HEK293 (cell line): ENCODE data around the gene TRIM7.

Experiments used
- CTCF ChIA-PET: fragments of 350-600 bp; formaldehyde crosslinking; extraction: SDS; loops from one replicate; lab custom pipeline; 2021; ENCODE audit warnings: antibody characterized with exemption; lab: Yijun Ruan, JAX
- POLR2A ChIA-PET: fragments of 300-600 bp; formaldehyde crosslinking; extraction: SDS; loops from one replicate; lab custom pipeline; 2020; ENCODE audit warnings: antibody characterized with exemption, inconsistent platforms; lab: Yijun Ruan, JAX
- H3K27ac ChIP-seq: fragments of 200-500 bp; sonication (Bioruptor generic); 2 replicates; pipeline ENCODE4 v1.5.1; 2014; ENCODE audit warnings: low read depth, low read length, control low read depth, inconsistent platforms; ENCODE audit errors: extremely low read depth
- H3K36me3 ChIP-seq, 2 experiments: fragments of 200-500 bp in 1 of 2; sonication (Bioruptor generic) in 1 of 2; 1 replicate in 1 of 2; 2 replicates in 1 of 2; pipeline ENCODE4 v1.5.1; 2014 to 2017; ENCODE audit warnings: inconsistent platforms in 2 of 2, low read length in 2 of 2; ENCODE audit not compliant: control insufficient read depth in 2 of 2, insufficient read depth in 1 of 2
- H3K4me1 ChIP-seq: fragments of 200-500 bp; sonication (Bioruptor generic); 2 replicates; pipeline ENCODE4 v1.5.1; 2014; ENCODE audit warnings: mild to moderate bottlenecking, low read length, inconsistent platforms; ENCODE audit not compliant: control insufficient read depth, insufficient read depth
- H3K4me3 ChIP-seq: 2 replicates; pipeline ENCODE4 v1.5.1; 2011; ENCODE audit warnings: low read depth, mild to moderate bottlenecking, control low read depth, low read length, moderate library complexity
- H3K9me3 ChIP-seq: fragments of 200-500 bp; sonication (Bioruptor generic); 2 replicates; pipeline ENCODE4 v1.5.1; 2014; ENCODE audit warnings: low read depth, low read length, inconsistent platforms; ENCODE audit not compliant: control insufficient read depth, insufficient read depth
- BCL11A ChIP-seq: fragments of 450-650 bp; formaldehyde crosslinking; IDR thresholded peaks from 2 replicates; pipeline ENCODE4 v1.5.1; 2016; ENCODE audit warnings: low read depth, missing biosample characterization, missing genetic modification characterization
- BCL11B ChIP-seq: fragments of 450-650 bp; formaldehyde crosslinking; IDR thresholded peaks from 2 replicates; pipeline ENCODE4 v1.5.1; 2016; ENCODE audit warnings: low read depth, missing biosample characterization, missing genetic modification characterization
- IKZF3 ChIP-seq: fragments of 450-650 bp; IDR thresholded peaks from 2 replicates; pipeline ENCODE4 v1.5.0; 2018; ENCODE audit warnings: missing biosample characterization, mild to moderate bottlenecking, missing genetic modification characterization, moderate library complexity
- KLF8 ChIP-seq: fragments of 450-650 bp; formaldehyde crosslinking; IDR thresholded peaks from 2 replicates; pipeline ENCODE4 v1.5.1; 2016; ENCODE audit warnings: missing biosample characterization, missing genetic modification characterization
- ZBTB17 ChIP-seq: fragments of 450-650 bp; formaldehyde crosslinking; IDR thresholded peaks from 2 replicates; pipeline ENCODE4 v1.5.1; 2016; ENCODE audit warnings: missing biosample characterization, missing genetic modification characterization
- ZFP37 ChIP-seq: fragments of 450-650 bp; formaldehyde crosslinking; IDR thresholded peaks from 2 replicates; pipeline ENCODE4 v1.5.1; 2016; ENCODE audit warnings: missing biosample characterization, missing genetic modification characterization
- ZNF121 ChIP-seq: fragments of 450-650 bp; formaldehyde crosslinking; IDR thresholded peaks from 2 replicates; pipeline ENCODE4 v1.5.1; 2016; ENCODE audit warnings: missing biosample characterization, missing genetic modification characterization
- ZNF223 ChIP-seq: fragments of 450-650 bp; formaldehyde crosslinking; IDR thresholded peaks from 2 replicates; pipeline ENCODE4 v1.5.1; 2016; ENCODE audit warnings: missing biosample characterization, missing genetic modification characterization
- ZNF341 ChIP-seq: fragments of 450-650 bp; formaldehyde crosslinking; IDR thresholded peaks from 2 replicates; pipeline ENCODE4; 2016; ENCODE audit warnings: low read depth, missing biosample characterization, missing genetic modification characterization
- ZNF416 ChIP-seq: fragments of 450-650 bp; formaldehyde crosslinking; IDR thresholded peaks from 2 replicates; pipeline ENCODE4 v1.5.1; 2016; ENCODE audit warnings: missing biosample characterization, missing genetic modification characterization
- ZNF423 ChIP-seq: fragments of 450-650 bp; formaldehyde crosslinking; IDR thresholded peaks from 2 replicates; pipeline ENCODE4 v1.5.1; 2016; ENCODE audit warnings: missing biosample characterization, missing genetic modification characterization
- ZNF549 ChIP-seq: fragments of 450-650 bp; IDR thresholded peaks from 2 replicates; pipeline ENCODE4 v1.5.1; 2018; ENCODE audit warnings: missing biosample characterization, missing genetic modification characterization, mild to moderate bottlenecking, inconsistent platforms, moderate library complexity
- ZNF600 ChIP-seq: fragments of 450-650 bp; formaldehyde crosslinking; IDR thresholded peaks from 2 replicates; pipeline ENCODE4 v1.5.1; 2016; ENCODE audit warnings: missing biosample characterization, missing genetic modification characterization
- ZNF624 ChIP-seq: fragments of 450-650 bp; formaldehyde crosslinking; IDR thresholded peaks from 2 replicates; pipeline ENCODE4 v1.5.1; 2017; ENCODE audit warnings: missing biosample characterization, missing genetic modification characterization
- ZNF707 ChIP-seq: fragments of 450-650 bp; formaldehyde crosslinking; IDR thresholded peaks from 2 replicates; pipeline ENCODE4 v1.5.1; 2016; ENCODE audit warnings: missing biosample characterization, missing genetic modification characterization
- ZNF791 ChIP-seq: fragments of 450-650 bp; formaldehyde crosslinking; IDR thresholded peaks from 2 replicates; pipeline ENCODE4 v1.5.1; 2016; ENCODE audit warnings: missing biosample characterization, missing genetic modification characterization
- ZXDB ChIP-seq: fragments of 450-650 bp; formaldehyde crosslinking; IDR thresholded peaks from 2 replicates; pipeline ENCODE4 v1.5.1; 2016; ENCODE audit warnings: missing biosample characterization, missing genetic modification characterization
- TF ChIP-seq, protein P1 (sequence below): sonication (generic); formaldehyde crosslinking; IDR thresholded peaks from 2 replicates; pipeline ENCODE4 v1.8.1; 2022; ENCODE audit warnings: mild to moderate bottlenecking, moderate library complexity, missing genetic modification reagents
- TF ChIP-seq, protein P2 (sequence below): fragments of 450-650 bp; formaldehyde crosslinking; IDR thresholded peaks from 2 replicates; pipeline ENCODE4 v1.5.1; 2016; ENCODE audit warnings: missing biosample characterization, missing genetic modification characterization

The TRIM7 gene

DNA sequence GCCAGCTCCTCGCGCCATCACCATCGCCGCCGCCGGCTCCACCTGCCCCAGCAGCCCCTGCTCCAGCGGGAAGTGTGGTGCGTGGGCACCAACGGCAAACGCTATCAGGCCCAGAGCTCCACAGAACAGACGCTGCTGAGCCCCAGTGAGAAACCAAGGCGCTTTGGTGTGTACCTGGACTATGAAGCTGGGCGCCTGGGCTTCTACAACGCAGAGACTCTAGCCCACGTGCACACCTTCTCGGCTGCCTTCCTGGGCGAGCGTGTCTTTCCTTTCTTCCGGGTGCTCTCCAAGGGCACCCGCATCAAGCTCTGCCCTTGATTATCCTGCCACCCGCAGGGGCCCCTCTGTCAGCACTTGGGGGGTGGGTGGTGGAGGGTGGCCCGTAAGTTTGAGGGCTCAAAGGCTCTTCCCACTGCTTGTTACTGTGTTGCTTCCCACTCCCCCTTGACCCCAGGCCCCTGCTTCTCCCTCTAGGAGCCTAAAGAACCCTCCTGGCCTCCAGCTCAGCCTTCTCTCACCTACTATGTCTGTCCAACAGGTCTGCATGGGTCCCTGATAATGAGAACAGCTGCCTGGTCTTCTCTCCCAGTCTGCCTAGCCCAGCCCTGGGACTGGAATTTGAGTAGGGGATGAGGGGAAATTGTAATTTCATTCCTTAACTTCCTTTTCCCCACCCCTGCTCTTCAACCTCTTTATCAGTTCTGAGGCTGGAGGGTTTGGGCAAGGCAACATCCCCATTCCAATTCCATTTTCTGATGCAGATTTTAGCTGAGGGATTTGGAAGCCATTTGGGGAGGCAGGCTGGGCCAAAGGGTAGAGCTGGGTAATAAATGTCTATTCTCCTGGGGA, 29.7 kb upstream of the TRIM7 start (continued):
- TF ChIP-seq ZFP37 (no peak), ZBTB17 (tag by site-specific recombination) (0 out of 2 replicates have a peak, but pooled peaks have one; percentile 26), KLF8 (0 out of 2 replicates have a peak, but pooled peaks have one; percentile 11)

DNA sequence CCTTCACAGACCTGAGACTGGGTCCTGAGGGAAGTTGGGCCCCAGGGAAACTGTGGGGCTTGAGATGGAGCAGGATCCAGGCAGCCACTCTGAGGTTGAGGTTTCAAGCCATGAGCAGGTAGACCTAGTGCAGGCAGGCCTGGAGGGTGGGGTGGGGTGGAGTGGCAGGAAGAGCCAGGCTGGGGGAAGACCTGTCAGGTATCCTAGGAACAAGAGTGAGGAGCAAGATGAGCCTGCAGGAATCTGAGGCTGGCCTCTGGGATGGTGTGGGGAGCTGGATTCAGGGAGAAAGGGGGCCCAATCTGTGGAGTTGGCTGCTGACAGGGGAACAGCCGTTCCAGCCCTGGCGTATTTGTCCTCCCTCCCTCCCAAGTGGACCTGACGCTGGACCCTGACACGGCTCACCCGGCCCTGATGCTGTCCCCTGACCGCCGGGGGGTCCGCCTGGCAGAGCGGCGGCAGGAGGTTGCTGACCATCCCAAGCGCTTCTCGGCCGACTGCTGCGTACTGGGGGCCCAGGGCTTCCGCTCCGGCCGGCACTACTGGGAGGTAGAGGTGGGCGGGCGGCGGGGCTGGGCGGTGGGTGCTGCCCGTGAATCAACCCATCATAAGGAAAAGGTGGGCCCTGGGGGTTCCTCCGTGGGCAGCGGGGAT, 28.9 kb upstream of the TRIM7 start:
- TF ChIP-seq ZNF223 (tag by site-specific recombination) = no peak
- no peak for TF ChIP-seq ZNF121 (tag by site-specific recombination)
- peak; percentile 59 for TF ChIP-seq ZBTB17 (tag by site-specific recombination)
- TF ChIP-seq ZNF341 = peak; percentile 93
- TF ChIP-seq ZNF791 = no peak
- TF ChIP-seq ZNF549 (tag by site-specific recombination) = no peak
- no peak for TF ChIP-seq ZXDB
- TF ChIP-seq IKZF3 (tag by site-specific recombination) = 0 out of 2 replicates have a peak, but pooled peaks have one; percentile 8
- TF ChIP-seq ZNF600 (tag by site-specific recombination) = 0 out of 2 replicates have a peak, but pooled peaks have one; percentile 27
- POLR2A ChIA-PET = interaction anchor here (1.8 to 5.0 kb wide), 5 partner anchors 9 to 42 kb away, joined by 6 to 49 read pairs (median 13); partner anchors contain the start of genes RACK1, TRIM41 and TRIM52
- Histone ChIP-seq H3K9me3 (no peaks in the 10 kb centered on the region), H3K4me1 (no peaks in the 10 kb centered on the region), H3K4me3 (no peak overlapping the region), H3K27ac (no peak overlapping the region), H3K36me3 (peaks cover 21 to 89% of the 10 kb centered on the region in 2 experiments)
- CTCF ChIA-PET = no interaction called here

DNA sequence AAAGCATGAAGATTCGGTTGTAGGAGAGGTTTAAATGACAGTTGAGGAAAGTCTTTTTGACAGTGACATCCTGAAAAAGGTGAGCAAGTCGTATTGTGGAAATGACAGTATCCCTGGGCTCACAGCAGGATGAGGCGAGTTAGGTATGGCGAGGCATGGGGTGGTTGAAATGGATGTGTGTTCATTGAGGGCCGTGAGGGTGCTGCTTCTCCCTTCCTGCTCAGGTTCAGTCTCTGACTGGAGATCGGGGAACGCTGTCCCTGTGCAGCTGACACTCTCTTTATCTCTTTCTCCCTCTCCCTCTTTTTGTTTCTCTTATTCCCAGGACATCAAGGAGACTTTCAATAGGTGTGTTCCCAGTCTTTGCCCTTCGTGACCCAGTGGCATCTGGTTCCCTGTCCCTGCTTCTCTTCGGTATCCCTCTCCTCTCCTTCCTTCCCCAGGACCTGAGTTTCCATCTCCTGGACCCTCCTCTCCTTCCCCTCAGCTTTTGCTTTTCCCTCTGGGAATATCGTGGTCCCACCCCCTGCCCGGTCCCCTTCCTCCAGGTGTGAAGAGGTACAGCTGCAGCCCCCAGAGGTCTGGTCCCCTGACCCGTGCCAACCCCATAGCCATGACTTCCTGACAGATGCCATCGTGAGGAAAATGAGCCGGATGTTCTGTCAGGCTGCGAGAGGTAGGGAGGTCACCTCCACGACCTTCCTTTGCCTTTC, 28.2 kb upstream of the TRIM7 start:
- Histone ChIP-seq H3K4me1 (no peaks in the 10 kb centered on the region), H3K9me3 (no peaks in the 10 kb centered on the region), H3K4me3 (no peak overlapping the region), H3K36me3 (peaks cover 16 to 84% of the 10 kb centered on the region in 2 experiments), H3K27ac (no peak overlapping the region)
- POLR2A ChIA-PET = interaction anchor here (2.2 to 2.6 kb wide), 2 partner anchors 10 kb away, joined by 6 to 13 read pairs; partner anchors contain the start of gene RACK1
- CTCF ChIA-PET = no interaction called here
- peak; percentile 62 for TF ChIP-seq IKZF3 (tag by site-specific recombination)
- TF ChIP-seq ZNF416 = no peak
- TF ChIP-seq ZNF423 (tag by site-specific recombination) = no peak
- TF ChIP-seq, protein P1, sequence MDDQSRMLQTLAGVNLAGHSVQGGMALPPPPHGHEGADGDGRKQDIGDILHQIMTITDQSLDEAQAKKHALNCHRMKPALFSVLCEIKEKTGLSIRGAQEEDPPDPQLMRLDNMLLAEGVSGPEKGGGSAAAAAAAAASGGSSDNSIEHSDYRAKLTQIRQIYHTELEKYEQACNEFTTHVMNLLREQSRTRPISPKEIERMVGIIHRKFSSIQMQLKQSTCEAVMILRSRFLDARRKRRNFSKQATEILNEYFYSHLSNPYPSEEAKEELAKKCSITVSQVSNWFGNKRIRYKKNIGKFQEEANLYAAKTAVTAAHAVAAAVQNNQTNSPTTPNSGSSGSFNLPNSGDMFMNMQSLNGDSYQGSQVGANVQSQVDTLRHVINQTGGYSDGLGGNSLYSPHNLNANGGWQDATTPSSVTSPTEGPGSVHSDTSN (CRISPR knock-in tag) = no peak
- peak; percentile 46; the same call in 1 of the 2 replicates for TF ChIP-seq BCL11A

DNA sequence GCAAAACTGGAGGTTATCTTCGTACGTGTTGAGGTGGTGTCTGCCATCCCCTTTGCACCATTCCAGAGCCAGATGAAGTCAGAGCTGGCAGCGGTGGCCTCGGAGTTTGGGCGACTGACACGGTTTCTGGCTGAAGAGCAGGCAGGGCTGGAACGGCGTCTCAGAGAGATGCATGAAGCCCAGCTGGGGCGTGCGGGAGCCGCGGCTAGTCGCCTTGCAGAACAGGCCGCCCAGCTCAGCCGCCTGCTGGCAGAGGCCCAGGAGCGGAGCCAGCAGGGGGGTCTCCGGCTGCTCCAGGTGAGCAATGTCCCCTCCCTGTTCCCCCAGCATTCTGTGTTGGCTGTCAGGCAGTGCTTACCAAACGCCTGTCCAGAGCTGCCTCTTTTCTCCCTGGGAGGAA, 27.6 kb upstream of the TRIM7 start:
- TF ChIP-seq ZNF600 (tag by site-specific recombination) (peak; percentile 75), ZNF707 (tag by site-specific recombination) (no peak), ZNF624 (tag by site-specific recombination) (no peak), BCL11B (tag by site-specific recombination) (no peak), ZNF423 (tag by site-specific recombination) (no peak), KLF8 (no peak), ZNF549 (tag by site-specific recombination) (no peak)
- TF ChIP-seq, protein P2, sequence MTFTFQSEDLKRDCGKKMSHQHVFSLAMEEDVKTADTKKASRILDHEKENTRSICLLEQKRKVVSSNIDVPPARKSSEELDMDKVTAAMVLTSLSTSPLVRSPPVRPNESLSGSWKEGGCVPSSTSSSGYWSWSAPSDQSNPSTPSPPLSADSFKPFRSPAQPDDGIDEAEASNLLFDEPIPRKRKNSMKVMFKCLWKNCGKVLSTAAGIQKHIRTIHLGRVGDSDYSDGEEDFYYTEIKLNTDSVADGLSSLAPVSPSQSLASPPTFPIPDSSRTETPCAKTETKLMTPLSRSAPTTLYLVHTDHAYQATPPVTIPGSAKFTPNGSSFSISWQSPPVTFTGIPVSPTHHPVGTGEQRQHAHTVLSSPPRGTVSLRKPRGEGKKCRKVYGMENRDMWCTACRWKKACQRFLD (tag by site-specific recombination) = no peak
- POLR2A ChIA-PET = interaction anchor here (2.2 kb wide), 1 partner anchor 9 kb away, joined by 6 read pairs; no protein-coding TSS in a partner anchor

More for the DNA sequence above, 27.6 kb upstream of the TRIM7 start:
- no peak overlapping the region for H3K27ac ChIP-seq
- H3K9me3 ChIP-seq = no peaks in the 10 kb centered on the region
- H3K4me1 ChIP-seq = no peaks in the 10 kb centered on the region
- no peak overlapping the region for H3K4me3 ChIP-seq
- CTCF ChIA-PET = no interaction called here
- peaks cover 17 to 80% of the 10 kb centered on the region in 2 experiments for H3K36me3 ChIP-seq
